Stimulated activated memory B cell treated with anti-CD40 and anti-IgM and Interleukin-4, amounts not matched to agents 10 μg/mL and 1 μg/mL and 100 μg/mL, for 72 hours (primary cell): ENCODE data around the gene GLCE.

Source experiments
- ATAC-seq: fragments of 150-1000 bp; cut with Tn5 transposase; 2 replicates; pipeline ENCODE4 v1.10.0; 2021
- H3K27ac Mint-ChIP-seq: one replicate; pipeline ENCODE4 v1.8.0; 2022; ENCODE audit warnings: mild to moderate bottlenecking, mixed read lengths
- H3K27me3 Mint-ChIP-seq: one replicate; pipeline ENCODE4 v1.8.0; 2022; ENCODE audit warnings: mixed read lengths
- H3K36me3 Mint-ChIP-seq: one replicate; pipeline ENCODE4 v1.8.0; 2022; ENCODE audit warnings: mixed read lengths
- H3K4me1 Mint-ChIP-seq: one replicate; pipeline ENCODE4 v1.8.0; 2022; ENCODE audit warnings: mixed read lengths
- H3K4me3 Mint-ChIP-seq: one replicate; pipeline ENCODE4 v1.8.0; 2022; ENCODE audit warnings: mild to moderate bottlenecking, moderate library complexity, mixed read lengths
- H3K9me3 Mint-ChIP-seq: one replicate; pipeline ENCODE4 v1.8.0; 2022; ENCODE audit warnings: mixed read lengths

Gene GLCE

DNA sequence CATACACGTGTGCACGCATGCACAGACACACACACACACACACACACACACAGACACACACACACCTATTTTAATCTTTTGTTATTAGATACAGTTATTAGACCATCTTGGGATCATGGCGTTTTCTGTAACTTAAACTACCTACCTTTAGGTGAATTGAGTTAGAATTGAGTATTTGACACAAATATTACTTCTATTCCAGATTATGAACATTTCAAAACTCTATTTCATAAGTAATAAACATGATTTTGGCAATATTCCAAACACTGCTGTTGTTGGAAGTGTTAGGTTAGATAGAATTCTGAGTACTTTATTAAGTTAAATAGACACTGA is 65.6 kb downstream of the GLCE start:
- no peak for ATAC-seq
- Mint-ChIP-seq H3K4me3 (no peak overlapping the region), H3K27me3 (no peaks in the 10 kb centered on the region), H3K36me3 (peaks cover 46% of the 10 kb centered on the region), H3K27ac (no peak overlapping the region), H3K4me1 (no peaks in the 10 kb centered on the region), H3K9me3 (peaks cover 18% of the 10 kb centered on the region)

DNA sequence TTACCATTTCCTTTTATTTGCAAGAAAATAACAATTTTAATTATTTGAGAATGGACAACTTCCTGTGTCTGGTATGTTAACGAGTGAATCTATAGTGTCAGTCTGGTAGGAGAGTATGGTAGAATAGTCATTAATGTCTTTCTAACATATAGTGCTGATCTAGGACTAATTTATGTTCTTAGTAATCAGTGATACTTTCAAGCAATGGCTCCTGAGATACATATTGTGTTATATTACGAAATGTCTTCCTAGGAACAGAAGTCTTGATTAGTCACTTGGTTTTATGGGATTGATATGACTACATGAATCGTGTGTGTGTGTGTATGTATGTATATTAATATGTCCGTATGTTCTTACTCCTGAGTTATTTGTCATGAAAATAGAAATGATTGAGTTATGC is 71.7 kb downstream of the GLCE start:
- H3K4me3 Mint-ChIP-seq: no peak overlapping the region
- H3K9me3 Mint-ChIP-seq: peaks cover 2% of the 10 kb centered on the region
- H3K27ac Mint-ChIP-seq: no peak overlapping the region
- no peaks in the 10 kb centered on the region for H3K27me3 Mint-ChIP-seq
- no peak for ATAC-seq
- H3K4me1 Mint-ChIP-seq: no peaks in the 10 kb centered on the region
- H3K36me3 Mint-ChIP-seq: peaks cover 30% of the 10 kb centered on the region

DNA sequence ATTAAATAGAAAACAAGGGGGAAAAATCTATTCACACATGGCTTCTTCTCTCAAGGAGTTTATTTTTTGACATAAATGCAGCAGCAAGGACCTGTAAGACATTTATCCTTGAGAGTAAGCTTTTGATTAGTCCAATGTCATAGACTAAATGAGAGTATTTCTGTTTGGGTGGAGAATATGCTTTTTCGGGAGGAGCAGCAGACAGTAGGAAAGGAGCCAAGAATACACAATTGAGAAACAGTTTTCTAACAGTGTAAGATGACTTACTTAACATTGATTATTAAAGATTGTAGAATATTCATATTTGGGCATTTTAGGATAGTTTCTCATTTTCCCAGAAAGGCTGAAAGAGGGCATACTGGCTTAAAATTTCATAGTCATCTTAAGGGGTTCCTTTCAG is 72.3 kb downstream of the GLCE start:
- H3K9me3 Mint-ChIP-seq: peaks cover 2% of the 10 kb centered on the region
- peaks cover 30% of the 10 kb centered on the region for H3K36me3 Mint-ChIP-seq
- no peak for ATAC-seq
- no peak overlapping the region for H3K27ac Mint-ChIP-seq
- H3K4me1 Mint-ChIP-seq: no peaks in the 10 kb centered on the region
- no peaks in the 10 kb centered on the region for H3K27me3 Mint-ChIP-seq
- no peak overlapping the region for H3K4me3 Mint-ChIP-seq

DNA sequence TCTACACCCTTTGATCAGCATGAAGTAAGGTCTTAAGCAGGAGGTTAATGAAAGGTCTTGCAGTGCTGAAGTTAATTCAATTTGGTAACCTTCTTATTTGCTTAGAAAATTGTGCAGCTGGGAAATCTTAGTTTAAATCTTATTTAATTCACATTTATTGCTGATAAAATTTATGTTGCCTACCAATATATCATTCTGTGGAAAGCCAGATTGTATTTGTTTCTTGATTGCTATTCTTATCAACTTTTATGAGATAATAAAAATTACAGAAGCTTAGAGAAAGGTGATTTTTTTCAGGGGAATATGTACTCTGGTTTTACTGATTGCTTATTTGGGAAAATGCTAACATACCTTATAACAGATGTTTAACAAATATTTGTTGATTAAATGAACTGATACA is 74.2 kb downstream of the GLCE start:
- no peaks in the 10 kb centered on the region for H3K4me1 Mint-ChIP-seq

DNA sequence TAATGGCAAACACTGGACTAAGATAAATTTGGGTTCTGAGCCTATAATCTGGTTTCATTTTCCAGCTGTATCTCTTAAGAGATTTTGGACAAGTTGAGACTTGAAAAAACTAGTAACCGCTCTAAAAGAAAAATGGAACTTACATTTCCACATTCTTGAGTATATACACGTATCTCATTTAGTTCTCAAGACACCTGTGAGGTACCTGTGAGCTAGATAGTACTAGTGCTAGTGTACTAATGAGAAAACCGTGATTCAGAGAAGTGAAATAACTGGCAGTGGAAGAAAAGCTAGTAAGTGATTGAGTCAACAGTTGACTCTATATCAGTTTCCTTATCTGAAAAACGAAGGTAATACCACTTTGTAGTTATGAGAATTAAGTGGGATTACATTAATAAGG is 76.1 kb downstream of the GLCE start:
- Mint-ChIP-seq H3K36me3 (peaks cover 13% of the 10 kb centered on the region), H3K27me3 (no peaks in the 10 kb centered on the region), H3K4me1 (no peaks in the 10 kb centered on the region), H3K27ac (no peak overlapping the region), H3K4me3 (no peak overlapping the region), H3K9me3 (peaks cover 4% of the 10 kb centered on the region)
- no peak for ATAC-seq

More for the DNA sequence above, 74.2 kb downstream of the GLCE start:
- no peak overlapping the region for H3K4me3 Mint-ChIP-seq
- H3K9me3 Mint-ChIP-seq: peaks cover 4% of the 10 kb centered on the region
- H3K27me3 Mint-ChIP-seq: no peaks in the 10 kb centered on the region
- ATAC-seq: no peak
- H3K27ac Mint-ChIP-seq: no peak overlapping the region
- H3K36me3 Mint-ChIP-seq: peaks cover 14% of the 10 kb centered on the region

DNA sequence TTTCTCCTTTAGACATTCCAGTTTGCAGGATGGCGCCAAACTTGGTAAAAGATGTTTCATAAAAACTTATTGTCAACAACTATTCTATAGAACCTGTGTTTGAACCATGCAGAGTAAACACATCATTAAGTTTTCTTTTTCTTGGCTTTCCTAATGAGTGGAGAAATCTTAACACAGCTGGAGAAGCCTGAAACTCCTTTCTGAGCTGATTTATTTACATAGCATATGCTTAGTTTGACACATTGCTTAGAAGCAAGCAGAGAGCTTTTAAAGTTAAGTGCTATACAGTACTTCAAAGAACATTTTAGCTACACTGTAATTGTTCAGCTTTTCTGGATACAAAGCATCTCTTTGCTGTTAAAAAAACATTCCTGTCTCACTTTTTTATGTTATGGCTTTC is 77.3 kb downstream of the GLCE start:
- ATAC-seq: no peak
- H3K36me3 Mint-ChIP-seq: peaks cover 13% of the 10 kb centered on the region
- no peak overlapping the region for H3K27ac Mint-ChIP-seq
- H3K4me3 Mint-ChIP-seq: no peak overlapping the region
- no peaks in the 10 kb centered on the region for H3K27me3 Mint-ChIP-seq
- no peaks in the 10 kb centered on the region for H3K4me1 Mint-ChIP-seq
- peaks cover 4% of the 10 kb centered on the region for H3K9me3 Mint-ChIP-seq

DNA sequence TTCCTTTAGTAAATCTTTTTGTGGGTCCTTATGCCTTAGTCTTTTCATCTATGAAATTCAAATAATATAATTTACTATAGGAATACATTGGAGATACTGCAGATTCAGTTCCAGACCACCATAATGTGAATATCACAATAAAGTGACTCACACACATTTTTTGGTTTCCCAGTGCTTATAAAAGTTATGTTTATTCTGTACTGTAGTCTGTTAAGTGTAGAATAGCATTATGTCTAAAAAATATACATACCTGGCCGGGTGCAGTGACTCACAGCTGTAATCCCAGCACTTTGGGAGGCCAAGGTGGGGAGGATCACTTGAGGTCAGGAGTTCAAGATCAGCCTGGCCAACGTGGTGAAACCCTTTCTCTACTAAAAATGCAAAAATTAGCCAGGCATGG is 84.4 kb downstream of the GLCE start:
- Mint-ChIP-seq H3K36me3 (peaks cover 6% of the 10 kb centered on the region), H3K9me3 (no peaks in the 10 kb centered on the region), H3K4me3 (no peak overlapping the region), H3K27me3 (no peaks in the 10 kb centered on the region), H3K27ac (no peak overlapping the region), H3K4me1 (no peaks in the 10 kb centered on the region)
- ATAC-seq: no peak

DNA sequence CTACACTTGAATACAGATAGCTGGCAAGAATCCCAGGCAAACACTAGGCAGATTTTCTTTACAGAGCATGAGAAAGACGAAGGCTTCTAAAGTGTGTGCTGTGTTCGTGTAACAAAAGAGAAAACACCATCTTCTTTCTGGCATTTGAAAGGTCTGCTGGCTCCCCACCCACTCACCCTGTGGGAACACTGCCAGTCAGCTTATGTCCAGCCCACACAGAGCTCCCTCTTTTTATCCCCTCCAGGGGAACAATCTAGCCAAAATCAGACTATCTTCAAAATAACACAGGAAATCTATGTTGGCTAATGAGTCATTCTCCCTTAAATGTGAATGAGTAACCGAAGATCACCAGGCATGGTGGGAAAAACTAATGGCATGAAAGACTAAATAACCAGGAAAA is 92.7 kb downstream of the GLCE start:
- peaks cover 5% of the 10 kb centered on the region for H3K36me3 Mint-ChIP-seq
- no peak overlapping the region for H3K4me3 Mint-ChIP-seq
- no peak overlapping the region for H3K27ac Mint-ChIP-seq
- no peaks in the 10 kb centered on the region for H3K4me1 Mint-ChIP-seq
- H3K27me3 Mint-ChIP-seq: no peaks in the 10 kb centered on the region
- ATAC-seq: no peak
- no peaks in the 10 kb centered on the region for H3K9me3 Mint-ChIP-seq

DNA sequence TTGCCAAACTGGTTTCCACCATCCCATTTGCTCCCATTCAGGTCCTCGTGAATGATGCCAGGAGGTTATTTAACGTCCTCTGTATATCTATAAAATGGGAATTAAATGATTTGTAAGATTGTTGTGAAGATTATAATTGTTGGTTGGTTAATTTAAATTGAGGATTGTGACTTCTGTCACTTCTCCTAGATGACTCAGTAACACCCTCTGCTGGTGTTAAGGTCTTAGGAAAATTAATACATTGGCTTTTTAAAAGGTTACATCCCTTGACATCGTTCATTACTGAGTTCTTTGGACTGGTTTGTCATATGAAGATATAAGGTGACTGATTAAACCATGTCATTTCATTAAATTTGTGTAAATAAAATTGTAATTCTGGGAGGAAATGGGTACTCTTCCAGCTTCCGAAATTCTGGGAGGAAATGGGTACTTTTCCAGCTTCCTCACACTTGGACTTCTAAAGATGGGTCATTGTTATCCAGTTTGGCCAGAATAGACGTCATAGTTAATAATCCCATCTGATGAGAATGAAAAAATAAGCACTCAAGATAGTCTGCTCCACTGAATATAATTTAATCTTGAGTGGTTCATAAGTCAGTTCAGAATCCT is 105.0 kb downstream of the GLCE start:
- no peak for ATAC-seq
- no peaks in the 10 kb centered on the region for H3K9me3 Mint-ChIP-seq
- no peaks in the 10 kb centered on the region for H3K36me3 Mint-ChIP-seq
- no peaks in the 10 kb centered on the region for H3K4me1 Mint-ChIP-seq
- no peak overlapping the region for H3K4me3 Mint-ChIP-seq
- H3K27me3 Mint-ChIP-seq: no peaks in the 10 kb centered on the region
- H3K27ac Mint-ChIP-seq: no peak overlapping the region

DNA sequence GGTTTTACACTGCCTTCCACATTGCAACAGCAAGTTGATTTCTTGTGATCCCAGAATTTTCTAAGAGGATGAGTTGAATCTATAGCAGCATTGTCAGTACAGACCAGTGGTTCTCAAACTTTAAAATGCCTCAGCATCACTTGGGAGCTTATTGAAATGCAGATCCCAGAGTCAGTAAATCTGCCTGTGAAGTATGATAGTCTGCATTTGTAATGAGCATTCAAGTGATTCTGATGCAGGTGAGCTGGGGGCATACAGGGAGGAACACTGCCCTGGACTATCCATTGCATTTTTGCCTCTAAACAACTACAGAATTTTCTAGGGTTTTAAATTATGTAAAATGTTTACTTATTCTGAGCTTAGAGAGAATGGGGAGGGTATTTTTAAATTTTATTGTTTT is 110.8 kb downstream of the GLCE start:
- ATAC-seq: no peak
- no peaks in the 10 kb centered on the region for H3K27me3 Mint-ChIP-seq
- H3K4me1 Mint-ChIP-seq: no peaks in the 10 kb centered on the region
- no peak overlapping the region for H3K4me3 Mint-ChIP-seq
- no peaks in the 10 kb centered on the region for H3K9me3 Mint-ChIP-seq
- H3K36me3 Mint-ChIP-seq: no peaks in the 10 kb centered on the region
- no peak overlapping the region for H3K27ac Mint-ChIP-seq

DNA sequence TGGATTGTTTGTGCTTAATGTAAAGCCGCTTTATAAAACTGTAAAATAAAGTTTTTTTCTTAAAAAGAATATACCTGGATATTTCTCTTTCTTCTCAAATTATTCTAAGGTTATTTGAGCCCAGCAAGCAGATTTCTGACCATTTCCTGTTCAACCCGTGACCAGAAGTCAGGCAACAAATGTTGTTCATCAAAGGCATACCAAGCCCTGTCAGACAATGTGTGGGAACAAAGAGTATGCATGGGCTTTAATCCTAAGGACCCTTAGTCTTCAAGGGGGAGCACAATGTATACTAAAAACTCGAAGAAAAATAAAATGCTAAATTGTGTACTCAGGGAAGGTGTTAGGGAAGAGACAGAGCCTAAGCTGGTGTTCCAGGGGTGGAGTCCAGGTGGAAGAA is 111.7 kb downstream of the GLCE start:
- Mint-ChIP-seq H3K9me3 (no peaks in the 10 kb centered on the region), H3K4me1 (no peaks in the 10 kb centered on the region), H3K36me3 (no peaks in the 10 kb centered on the region), H3K27ac (no peak overlapping the region), H3K4me3 (no peak overlapping the region), H3K27me3 (peaks cover 7% of the 10 kb centered on the region)
- ATAC-seq: no peak

DNA sequence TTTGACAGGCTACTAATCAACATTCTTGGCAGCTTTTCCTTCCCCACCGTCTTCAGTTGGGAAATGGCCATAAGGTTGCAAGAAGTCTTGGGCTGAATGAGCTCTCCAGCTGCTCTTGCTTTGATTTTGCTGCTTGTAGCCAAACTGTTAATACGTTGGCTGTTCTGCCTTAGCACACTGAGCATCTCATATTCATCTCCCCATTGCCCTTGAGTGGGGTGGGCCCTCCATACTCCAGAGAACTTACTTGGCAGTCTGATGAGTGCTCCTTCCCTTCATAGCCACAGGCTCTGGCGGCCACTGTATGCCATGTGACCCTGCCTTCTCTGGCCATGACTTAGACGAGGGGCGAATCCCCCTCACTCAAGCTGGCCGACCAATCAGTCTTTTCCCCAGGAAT is 112.5 kb downstream of the GLCE start:
- H3K36me3 Mint-ChIP-seq: no peaks in the 10 kb centered on the region
- peaks cover 9% of the 10 kb centered on the region for H3K27me3 Mint-ChIP-seq
- no peak overlapping the region for H3K27ac Mint-ChIP-seq
- no peak overlapping the region for H3K4me3 Mint-ChIP-seq
- ATAC-seq: no peak
- H3K9me3 Mint-ChIP-seq: no peaks in the 10 kb centered on the region
- no peaks in the 10 kb centered on the region for H3K4me1 Mint-ChIP-seq

DNA sequence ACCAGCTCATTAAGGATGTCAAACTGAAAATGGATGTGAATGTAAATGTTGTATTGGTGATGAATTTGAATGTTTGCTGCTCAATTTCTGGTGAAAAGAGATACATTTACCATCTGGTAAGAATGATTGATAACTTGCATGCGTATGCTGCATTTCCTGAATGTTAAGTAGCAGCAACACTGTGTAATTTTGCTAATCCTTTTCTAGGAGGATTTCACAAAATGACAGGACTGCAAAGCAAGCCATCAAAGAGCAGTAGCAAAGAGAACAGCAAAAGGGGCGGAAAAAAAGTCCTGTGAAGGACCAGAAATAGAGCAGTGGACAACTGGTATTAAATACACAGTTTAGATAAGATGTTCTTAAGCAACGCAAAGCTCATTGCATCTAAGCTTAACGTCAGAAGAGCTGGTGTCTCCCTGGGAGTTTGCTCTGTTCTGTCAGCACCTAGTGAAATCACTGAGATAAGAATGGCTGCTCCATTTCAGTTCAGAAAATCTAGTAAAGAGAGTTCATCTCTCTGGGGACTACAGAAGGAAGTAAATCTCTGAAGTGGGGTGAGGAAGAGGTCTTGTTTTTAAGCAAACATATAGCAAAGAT is 114.7 kb downstream of the GLCE start:
- Mint-ChIP-seq H3K4me3 (no peak overlapping the region), H3K4me1 (no peaks in the 10 kb centered on the region), H3K36me3 (no peaks in the 10 kb centered on the region), H3K27me3 (peaks cover 9% of the 10 kb centered on the region), H3K9me3 (no peaks in the 10 kb centered on the region), H3K27ac (no peak overlapping the region)
- no peak for ATAC-seq

DNA sequence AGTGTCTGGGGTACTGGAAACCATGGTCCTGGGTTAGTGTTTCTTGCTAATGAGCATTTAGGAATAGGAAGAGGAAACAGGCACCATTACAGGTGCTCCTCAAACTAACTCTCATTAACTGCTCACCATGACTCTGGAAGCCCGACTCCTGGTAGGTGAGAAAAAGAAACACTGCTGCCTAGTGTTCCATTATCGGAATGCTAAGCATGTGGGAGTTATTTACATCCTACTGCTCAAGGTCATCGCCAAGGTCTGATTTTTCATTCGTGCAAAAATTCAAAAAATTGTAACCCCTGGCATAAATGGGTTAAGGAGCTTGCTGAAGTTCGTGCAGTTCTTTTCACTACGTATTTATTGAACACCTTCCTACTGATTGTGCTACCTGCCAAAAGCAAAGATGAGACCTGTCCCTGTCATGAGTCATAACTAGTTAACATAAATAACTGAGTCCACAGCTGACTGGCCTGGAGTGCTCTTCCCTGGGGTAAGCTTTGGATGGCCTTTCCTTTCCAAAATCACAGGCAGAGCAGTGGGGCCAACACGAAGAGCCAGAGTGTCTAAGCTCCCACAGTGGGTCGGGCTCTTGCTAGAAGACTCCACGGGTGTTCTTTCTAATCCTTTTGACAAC is 115.6 kb downstream of the GLCE start:
- no peak for ATAC-seq
- no peak overlapping the region for H3K27ac Mint-ChIP-seq
- H3K27me3 Mint-ChIP-seq: peaks cover 9% of the 10 kb centered on the region
- no peaks in the 10 kb centered on the region for H3K4me1 Mint-ChIP-seq
- H3K36me3 Mint-ChIP-seq: no peaks in the 10 kb centered on the region
- no peak overlapping the region for H3K4me3 Mint-ChIP-seq
- H3K9me3 Mint-ChIP-seq: no peaks in the 10 kb centered on the region

DNA sequence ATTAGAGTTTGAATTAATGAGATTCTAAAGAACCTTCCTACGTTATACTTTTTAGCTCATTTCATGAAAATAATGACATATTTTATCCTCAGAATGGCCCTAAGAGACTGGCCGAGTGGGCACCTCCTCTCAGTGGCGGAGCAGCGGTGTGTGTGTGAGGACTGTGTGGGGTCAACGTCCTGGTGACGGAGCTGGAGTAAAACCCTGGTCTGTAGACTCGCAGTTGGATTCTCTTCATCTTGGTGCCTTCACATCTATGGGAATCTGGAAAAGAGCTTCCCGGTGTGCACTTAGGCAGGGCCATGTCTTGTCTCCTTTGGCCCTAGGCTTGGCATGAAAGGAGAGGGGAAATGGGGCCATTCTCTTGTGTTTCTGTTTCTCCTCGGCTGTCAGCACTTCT is 116.9 kb downstream of the GLCE start:
- Mint-ChIP-seq H3K4me3 (no peak overlapping the region), H3K27ac (no peak overlapping the region), H3K9me3 (no peaks in the 10 kb centered on the region), H3K4me1 (no peaks in the 10 kb centered on the region), H3K27me3 (peaks cover 14% of the 10 kb centered on the region), H3K36me3 (no peaks in the 10 kb centered on the region)
- ATAC-seq: no peak

DNA sequence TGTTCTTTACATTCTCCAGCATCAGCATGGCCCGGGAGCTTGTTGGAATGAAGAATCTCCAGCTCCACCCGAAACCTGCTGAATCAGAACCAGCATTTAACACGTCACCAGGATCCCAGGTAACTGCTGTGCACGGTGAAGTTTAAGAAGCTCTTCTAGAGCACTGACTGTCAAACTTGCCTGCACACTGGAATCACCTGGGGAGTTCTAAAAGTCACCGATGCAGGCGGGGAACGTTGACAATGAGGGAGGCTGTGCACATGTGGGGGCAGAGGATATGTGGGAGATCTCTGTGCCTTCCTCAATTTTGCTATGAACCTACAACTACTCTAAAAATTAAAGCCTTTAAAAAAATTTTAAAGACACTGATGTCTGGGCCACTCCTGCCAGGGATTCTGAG is 119.2 kb downstream of the GLCE start:
- Mint-ChIP-seq H3K4me1 (no peaks in the 10 kb centered on the region), H3K9me3 (no peaks in the 10 kb centered on the region), H3K27me3 (peaks cover 26% of the 10 kb centered on the region), H3K27ac (no peak overlapping the region), H3K36me3 (no peaks in the 10 kb centered on the region), H3K4me3 (no peak overlapping the region)
- no peak for ATAC-seq
